A673 (cell line): Measurements from ENCODE around the gene SGMS1. TPM values are rescaled to one million over a fixed set of nuclear protein-coding genes. Genes with fewer than 3 reads are reported as not detected.

Experiments used
- BruUV-seq: library from RNA; stranded (reverse); fragments of 400-500 nt; replicated peaks from 2 replicates; lab custom pipeline; 2021; lab: Mats Ljungman, UMichigan
- CTCF ChIA-PET: fragments of 300-600 bp; sonication (Branson Sonifier 250); formaldehyde crosslinking; loops from one replicate; lab custom pipeline; 2022; ENCODE audit warnings: antibody characterized with exemption; lab: Charles Lee
- POLR2A ChIA-PET: fragments of 300-600 bp; sonication (Branson Sonifier 250); formaldehyde crosslinking; loops from one replicate; lab custom pipeline; 2022; ENCODE audit warnings: antibody characterized with exemption; ENCODE audit not compliant: low non-redundant PET; lab: Charles Lee
- DNase-seq: peaks from one replicate; pipeline ENCODE4 v3.0.0-alpha.2; 2015; ENCODE audit warnings: low spot score
- H3K27ac ChIP-seq: fragments of 200-600 bp; sonication (generic); 2 replicates; pipeline ENCODE4 v1.5.1; 2016; ENCODE audit warnings: mixed run types, low read depth, mild to moderate bottlenecking, mixed read lengths, antibody characterized with exemption, low read length; ENCODE audit not compliant: poor library complexity, severe bottlenecking
- H3K27me3 ChIP-seq: fragments of 200-600 bp; sonication (generic); replicated peaks from 2 replicates; pipeline ENCODE4 v1.6.1; 2017; ENCODE audit warnings: mixed run types, low read depth, mild to moderate bottlenecking, mixed read lengths, antibody characterized with exemption, low read length; ENCODE audit not compliant: insufficient read depth, poor library complexity
- H3K36me3 ChIP-seq: fragments of 200-600 bp; sonication (generic); 2 replicates; pipeline ENCODE4 v1.6.1; 2016; ENCODE audit warnings: mixed run types, mild to moderate bottlenecking, mixed read lengths, antibody characterized with exemption, low read length; ENCODE audit not compliant: insufficient read depth, poor library complexity, severe bottlenecking
- H3K4me1 ChIP-seq: fragments of 200-600 bp; sonication (generic); 2 replicates; pipeline ENCODE4 v1.6.1; 2017; ENCODE audit warnings: mixed run types, mild to moderate bottlenecking, mixed read lengths, antibody characterized with exemption, low read length; ENCODE audit not compliant: insufficient read depth, poor library complexity, severe bottlenecking
- H3K4me3 ChIP-seq: fragments of 200-600 bp; sonication (generic); 2 replicates; pipeline ENCODE4 v1.5.1; 2016; ENCODE audit warnings: low read depth, mixed run types, mild to moderate bottlenecking, mixed read lengths, low read length; ENCODE audit not compliant: poor library complexity, severe bottlenecking
- H3K9me3 ChIP-seq: fragments of 200-600 bp; sonication (generic); 2 replicates; pipeline ENCODE4 v1.6.1; 2016; ENCODE audit warnings: mixed run types, low read depth, mild to moderate bottlenecking, mixed read lengths, antibody characterized with exemption, low read length; ENCODE audit not compliant: poor library complexity, severe bottlenecking
- EZH2 ChIP-seq: fragments of 200-600 bp; sonication (generic); IDR thresholded peaks from 2 replicates; pipeline ENCODE4 v1.6.1; 2017; ENCODE audit warnings: borderline replicate concordance, low read depth, mild to moderate bottlenecking, mixed read lengths, antibody characterized with exemption, low read length; ENCODE audit not compliant: poor library complexity, severe bottlenecking
- intact Hi-C: fragments of 100-400 bp; cut with micrococcal nuclease; formaldehyde crosslinking; loops from one replicate; pipeline ENCODE4 v1.10.0; 2022; ENCODE audit not compliant: unreplicated experiment
- total RNA-seq: library from RNA; stranded (reverse); gene quantifications from 2 replicates; pipeline ENCODE4 v1.2.3, GENCODE V29; 2021
- TF ChIP-seq, protein P1 (sequence below): fragments of 300-800, 200-600 bp; sonication (generic); conservative IDR thresholded peaks from 2 replicates; pipeline ENCODE4 v1.5.1; 2017; ENCODE audit warnings: low read depth, mild to moderate bottlenecking, antibody characterized with exemption, low read length, moderate library complexity, mixed read lengths

The SGMS1 gene
- total RNA-seq, 1 experiment from 2014 or later, result 13.0 TPM

DNA sequence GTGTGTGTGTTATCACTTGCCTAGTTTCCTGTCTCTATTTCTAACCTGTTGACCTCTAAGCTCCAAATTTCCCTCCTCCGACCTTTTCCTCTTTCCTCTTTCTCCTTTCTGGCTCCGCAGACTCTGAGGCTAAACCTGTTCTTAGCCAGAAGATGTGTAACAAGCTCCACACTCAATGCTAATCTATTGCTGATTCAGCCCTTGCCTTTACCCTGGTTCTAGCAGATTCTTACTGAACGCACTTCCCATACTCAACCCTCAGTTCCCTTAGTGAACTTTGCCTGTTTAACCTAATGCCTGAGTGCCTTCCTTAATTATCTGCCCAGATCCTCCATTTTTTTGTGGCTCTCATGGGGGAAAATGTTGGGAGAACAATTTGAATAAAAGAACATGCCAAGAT, 30.0 kb upstream of the SGMS1 start:
- H3K4me3 ChIP-seq, result no peak overlapping the region
- TF ChIP-seq, protein P1, sequence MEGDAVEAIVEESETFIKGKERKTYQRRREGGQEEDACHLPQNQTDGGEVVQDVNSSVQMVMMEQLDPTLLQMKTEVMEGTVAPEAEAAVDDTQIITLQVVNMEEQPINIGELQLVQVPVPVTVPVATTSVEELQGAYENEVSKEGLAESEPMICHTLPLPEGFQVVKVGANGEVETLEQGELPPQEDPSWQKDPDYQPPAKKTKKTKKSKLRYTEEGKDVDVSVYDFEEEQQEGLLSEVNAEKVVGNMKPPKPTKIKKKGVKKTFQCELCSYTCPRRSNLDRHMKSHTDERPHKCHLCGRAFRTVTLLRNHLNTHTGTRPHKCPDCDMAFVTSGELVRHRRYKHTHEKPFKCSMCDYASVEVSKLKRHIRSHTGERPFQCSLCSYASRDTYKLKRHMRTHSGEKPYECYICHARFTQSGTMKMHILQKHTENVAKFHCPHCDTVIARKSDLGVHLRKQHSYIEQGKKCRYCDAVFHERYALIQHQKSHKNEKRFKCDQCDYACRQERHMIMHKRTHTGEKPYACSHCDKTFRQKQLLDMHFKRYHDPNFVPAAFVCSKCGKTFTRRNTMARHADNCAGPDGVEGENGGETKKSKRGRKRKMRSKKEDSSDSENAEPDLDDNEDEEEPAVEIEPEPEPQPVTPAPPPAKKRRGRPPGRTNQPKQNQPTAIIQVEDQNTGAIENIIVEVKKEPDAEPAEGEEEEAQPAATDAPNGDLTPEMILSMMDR, result no peak
- TF ChIP-seq EZH2, result no peak
- H3K9me3 ChIP-seq, result no peaks in the 10 kb centered on the region
- peak overlapping the region; percentile 5 for H3K27ac ChIP-seq
- CTCF ChIA-PET, result no interaction called here
- DNase-seq, result peak; percentile 12
- no peaks in the 10 kb centered on the region for H3K36me3 ChIP-seq
- H3K27me3 ChIP-seq, result no peaks in the 10 kb centered on the region
- POLR2A ChIA-PET, result no interaction called here
- no TSS peak for BruUV-seq
- intact Hi-C loops, result no loop called here
- H3K4me1 ChIP-seq, result peaks cover 13% of the 10 kb centered on the region

DNA sequence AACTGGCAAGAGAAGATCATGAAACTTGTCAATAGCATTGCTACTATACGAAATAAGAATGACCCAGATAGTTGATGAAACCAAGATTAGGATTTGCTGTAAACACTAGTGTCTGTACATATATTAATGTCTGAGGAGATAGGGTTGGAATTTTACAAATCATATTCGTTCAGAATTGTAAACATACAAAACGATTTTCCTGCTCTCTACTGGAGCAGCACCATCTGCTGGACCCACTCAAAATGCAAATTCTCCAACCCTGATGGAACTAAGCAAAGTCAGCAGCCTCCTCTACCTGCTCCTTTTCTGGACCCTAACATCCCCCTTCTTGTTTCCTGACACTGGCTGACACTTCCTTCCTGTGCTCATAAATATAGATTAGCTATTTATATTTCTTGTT, 29.4 kb upstream of the SGMS1 start:
- TF ChIP-seq EZH2, result no peak
- TF ChIP-seq, protein P1, result peak; percentile 61
- intact Hi-C loops, result no loop called here
- Histone ChIP-seq H3K27ac (no peak overlapping the region), H3K36me3 (no peaks in the 10 kb centered on the region), H3K4me3 (no peak overlapping the region), H3K27me3 (no peaks in the 10 kb centered on the region), H3K9me3 (no peaks in the 10 kb centered on the region), H3K4me1 (peaks cover 13% of the 10 kb centered on the region)
- no TSS peak for BruUV-seq
- ChIA-PET POLR2A (interaction anchor here (0.5 kb wide), 1 partner anchor 29 kb away, joined by 3 read pairs; no protein-coding TSS in a partner anchor), CTCF (no interaction called here)
- DNase-seq, result peak; percentile 50

DNA sequence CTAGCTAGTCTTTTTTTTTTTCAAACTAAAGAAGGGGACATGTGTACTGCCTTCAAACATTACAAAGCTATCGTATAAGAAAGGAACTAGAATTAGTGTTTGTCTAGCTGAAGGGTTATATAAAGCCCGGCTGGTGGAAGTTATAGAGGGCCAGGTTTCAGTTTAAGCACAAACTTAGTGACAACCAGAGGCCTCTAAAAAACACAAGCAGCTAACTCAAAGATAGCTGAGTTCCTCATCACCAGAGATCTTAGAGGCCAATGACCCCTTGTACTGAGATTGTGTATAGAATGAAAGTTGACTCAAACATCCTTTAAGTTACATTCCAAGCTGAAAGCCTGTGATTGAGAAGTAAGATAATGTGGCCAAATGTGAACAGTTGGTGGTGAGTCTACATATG, 28.1 kb upstream of the SGMS1 start:
- no peak for DNase-seq
- POLR2A ChIA-PET, result no interaction called here
- intact Hi-C loops, result no loop called here
- Histone ChIP-seq H3K4me1 (peaks cover 13% of the 10 kb centered on the region), H3K9me3 (no peaks in the 10 kb centered on the region), H3K27me3 (no peaks in the 10 kb centered on the region), H3K27ac (no peak overlapping the region), H3K36me3 (no peaks in the 10 kb centered on the region), H3K4me3 (no peak overlapping the region)
- TF ChIP-seq, protein P1, result no peak
- no peak for TF ChIP-seq EZH2
- BruUV-seq, result no TSS peak
- CTCF ChIA-PET, result no interaction called here
